VCaP (cell line): ENCODE measurements around the gene FOXA1.

ENCODE experiments used
- H3K27ac ChIP-seq: fragments of 450-650 bp; 2 replicates; pipeline ENCODE4 v1.5.1; 2017
- TF ChIP-seq, protein P1 (sequence below): fragments of 450-650 bp; conservative IDR thresholded peaks from 2 replicates; pipeline ENCODE4 v1.5.1; 2017; ENCODE audit warnings: mild to moderate bottlenecking, moderate library complexity

Gene FOXA1

DNA sequence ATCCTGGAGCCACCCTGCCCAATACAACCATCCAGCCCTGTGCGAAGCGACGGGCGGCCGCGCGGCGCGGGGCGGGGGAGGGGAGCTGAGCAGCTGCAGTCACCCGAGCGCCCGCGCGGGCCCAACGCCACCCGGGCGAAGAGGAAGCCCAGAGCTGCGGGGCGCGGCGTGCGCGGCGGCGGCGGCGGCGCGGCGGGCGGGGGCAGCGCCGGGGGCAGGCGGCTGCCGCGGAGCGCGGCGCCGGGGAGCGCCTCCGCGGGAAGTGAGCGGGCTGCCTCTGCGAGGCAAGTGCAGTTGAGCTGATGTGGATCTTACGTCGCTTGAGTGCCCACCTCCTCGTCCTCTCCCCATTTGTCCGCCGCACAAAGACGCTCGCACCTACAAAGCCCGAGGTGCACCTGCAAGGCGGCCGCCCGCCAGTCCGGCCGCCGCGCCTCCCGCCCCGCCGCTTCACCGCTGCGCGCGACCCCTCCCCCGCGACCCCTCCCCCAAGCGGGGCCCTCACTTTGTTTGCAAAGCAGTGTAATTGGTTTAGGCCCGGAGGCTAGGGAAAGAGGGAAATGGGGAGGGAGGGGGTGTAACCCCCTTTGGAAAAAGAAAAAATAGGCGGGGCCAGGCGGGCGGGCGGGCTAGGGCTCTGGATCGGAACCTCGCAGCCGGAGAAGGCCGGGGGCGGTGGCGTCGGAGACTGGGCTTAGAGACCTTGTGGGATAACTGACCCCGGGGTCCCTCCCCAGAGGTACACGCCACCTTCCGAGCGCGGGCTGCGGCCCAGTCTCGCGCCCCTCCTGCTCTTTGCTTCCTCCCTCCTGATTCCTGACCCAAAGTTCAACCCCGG, at the start of gene FOXA1, which contains the start of gene TTC6:
Gene FOXA1, minus strand, starts transcription at position 279 of the 838 bp plus-strand sequence. Its CDS starts 277 bp downstream, at position 2.
Gene TTC6, plus strand, starts transcription at position 659 of the 838 bp plus-strand sequence. CDS start 26,436 bp downstream, outside the sequence.
- peak within 1 kb of the TSS; percentile 100 for H3K27ac ChIP-seq
- TF ChIP-seq, protein P1, sequence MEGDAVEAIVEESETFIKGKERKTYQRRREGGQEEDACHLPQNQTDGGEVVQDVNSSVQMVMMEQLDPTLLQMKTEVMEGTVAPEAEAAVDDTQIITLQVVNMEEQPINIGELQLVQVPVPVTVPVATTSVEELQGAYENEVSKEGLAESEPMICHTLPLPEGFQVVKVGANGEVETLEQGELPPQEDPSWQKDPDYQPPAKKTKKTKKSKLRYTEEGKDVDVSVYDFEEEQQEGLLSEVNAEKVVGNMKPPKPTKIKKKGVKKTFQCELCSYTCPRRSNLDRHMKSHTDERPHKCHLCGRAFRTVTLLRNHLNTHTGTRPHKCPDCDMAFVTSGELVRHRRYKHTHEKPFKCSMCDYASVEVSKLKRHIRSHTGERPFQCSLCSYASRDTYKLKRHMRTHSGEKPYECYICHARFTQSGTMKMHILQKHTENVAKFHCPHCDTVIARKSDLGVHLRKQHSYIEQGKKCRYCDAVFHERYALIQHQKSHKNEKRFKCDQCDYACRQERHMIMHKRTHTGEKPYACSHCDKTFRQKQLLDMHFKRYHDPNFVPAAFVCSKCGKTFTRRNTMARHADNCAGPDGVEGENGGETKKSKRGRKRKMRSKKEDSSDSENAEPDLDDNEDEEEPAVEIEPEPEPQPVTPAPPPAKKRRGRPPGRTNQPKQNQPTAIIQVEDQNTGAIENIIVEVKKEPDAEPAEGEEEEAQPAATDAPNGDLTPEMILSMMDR = no peak

DNA sequence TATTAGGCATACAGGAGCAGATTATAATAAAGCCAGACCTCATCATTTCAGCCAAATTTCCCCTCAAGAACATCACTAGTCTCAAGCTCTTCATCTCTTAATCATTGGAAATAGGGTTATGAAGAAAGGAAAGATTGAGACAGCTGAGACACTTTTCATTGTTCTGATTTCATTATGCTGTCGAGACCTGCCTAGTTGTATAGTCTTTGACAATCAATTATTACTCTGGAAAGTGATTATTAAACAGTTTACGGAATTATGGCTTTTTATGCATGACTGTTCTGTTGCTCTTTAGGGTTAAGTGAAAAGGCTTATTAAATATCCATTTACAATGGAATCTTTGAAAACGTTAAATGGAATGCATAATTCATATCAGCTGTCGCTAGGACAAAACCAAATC, 48.7 kb upstream of the FOXA1 start:
- TF ChIP-seq, protein P1 = no peak
- no peak overlapping the region for H3K27ac ChIP-seq

DNA sequence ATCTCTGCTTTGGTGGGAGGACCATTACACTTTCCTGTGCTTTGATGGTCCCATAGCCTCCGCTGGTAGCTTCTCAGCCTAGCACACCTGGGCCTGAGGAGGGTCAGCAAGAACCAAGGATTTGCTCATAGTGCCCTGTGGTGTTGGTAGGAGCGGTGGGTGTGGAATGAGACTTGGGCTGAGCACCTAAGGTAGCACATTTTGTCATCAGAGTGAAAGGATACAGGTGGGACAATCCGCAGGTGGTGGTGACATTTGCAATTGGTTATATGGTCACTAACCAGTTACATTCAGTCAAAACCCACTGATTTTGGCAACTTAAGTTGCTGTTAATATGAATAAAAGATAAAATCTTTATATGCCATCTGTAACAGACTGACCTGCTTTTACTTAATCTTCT, 47.1 kb upstream of the FOXA1 start:
- TF ChIP-seq, protein P1 = no peak
- peak overlapping the region; percentile 67 for H3K27ac ChIP-seq

DNA sequence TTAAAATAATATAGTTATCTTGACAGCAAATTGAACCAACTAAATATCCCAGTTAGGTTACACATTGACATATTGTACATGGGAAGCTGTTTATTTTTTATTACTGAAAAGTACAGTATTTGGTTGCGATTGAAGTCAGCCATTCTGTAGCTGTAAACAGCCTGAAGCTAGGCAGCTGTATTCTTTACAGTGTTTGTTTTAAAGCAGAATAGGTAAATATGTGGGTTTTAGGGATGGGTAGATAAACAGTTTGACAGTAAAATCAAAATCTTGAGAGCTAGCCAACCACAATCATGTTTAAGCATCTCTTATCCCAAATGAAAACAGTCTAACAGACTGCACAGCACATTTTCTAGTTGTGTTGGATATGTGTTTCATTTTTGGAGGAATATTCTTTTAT, 46.1 kb upstream of the FOXA1 start:
- H3K27ac ChIP-seq = peak overlapping the region; percentile 67
- TF ChIP-seq, protein P1 = no peak

DNA sequence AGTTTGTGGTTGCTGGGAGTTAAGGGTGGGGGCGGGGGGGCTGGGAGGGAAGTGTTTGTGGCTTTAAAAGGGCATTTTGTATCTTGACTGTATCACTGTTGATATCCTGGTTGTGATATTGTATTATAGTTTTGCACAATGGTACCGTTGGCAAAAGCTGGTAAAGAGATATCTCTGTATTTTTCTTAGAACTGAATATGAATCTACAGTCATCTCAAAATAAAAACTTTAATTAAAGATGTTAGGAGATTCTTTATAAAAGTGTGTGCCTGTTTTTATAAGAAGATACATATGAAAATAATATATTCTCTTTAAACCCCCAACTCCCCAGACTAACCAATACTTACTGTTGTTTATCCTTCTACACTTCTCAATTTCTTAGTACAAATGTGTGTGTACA, 43.5 kb upstream of the FOXA1 start:
- no peak overlapping the region for H3K27ac ChIP-seq
- TF ChIP-seq, protein P1 = no peak

DNA sequence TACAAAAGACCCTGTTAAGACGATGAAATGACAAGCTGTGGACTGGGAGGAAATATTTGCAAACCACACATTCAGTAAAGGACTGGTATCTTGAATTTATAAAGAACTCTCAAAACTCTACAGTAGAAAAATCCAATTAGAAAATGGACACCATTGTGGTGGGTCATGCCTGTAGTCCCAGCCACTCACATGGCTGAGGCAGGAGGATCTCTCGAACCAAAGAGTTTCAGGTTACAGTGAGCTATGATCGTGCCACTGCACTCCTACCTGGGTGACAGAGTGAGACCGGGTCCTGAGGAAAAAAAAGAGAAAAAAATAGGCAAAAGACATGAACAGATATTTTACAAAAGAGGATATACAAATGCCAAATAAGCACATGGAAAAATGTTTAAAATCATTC, 42.3 kb upstream of the FOXA1 start:
- H3K27ac ChIP-seq = no peak overlapping the region; the same call in 1 of the 2 replicates
- TF ChIP-seq, protein P1 = no peak

DNA sequence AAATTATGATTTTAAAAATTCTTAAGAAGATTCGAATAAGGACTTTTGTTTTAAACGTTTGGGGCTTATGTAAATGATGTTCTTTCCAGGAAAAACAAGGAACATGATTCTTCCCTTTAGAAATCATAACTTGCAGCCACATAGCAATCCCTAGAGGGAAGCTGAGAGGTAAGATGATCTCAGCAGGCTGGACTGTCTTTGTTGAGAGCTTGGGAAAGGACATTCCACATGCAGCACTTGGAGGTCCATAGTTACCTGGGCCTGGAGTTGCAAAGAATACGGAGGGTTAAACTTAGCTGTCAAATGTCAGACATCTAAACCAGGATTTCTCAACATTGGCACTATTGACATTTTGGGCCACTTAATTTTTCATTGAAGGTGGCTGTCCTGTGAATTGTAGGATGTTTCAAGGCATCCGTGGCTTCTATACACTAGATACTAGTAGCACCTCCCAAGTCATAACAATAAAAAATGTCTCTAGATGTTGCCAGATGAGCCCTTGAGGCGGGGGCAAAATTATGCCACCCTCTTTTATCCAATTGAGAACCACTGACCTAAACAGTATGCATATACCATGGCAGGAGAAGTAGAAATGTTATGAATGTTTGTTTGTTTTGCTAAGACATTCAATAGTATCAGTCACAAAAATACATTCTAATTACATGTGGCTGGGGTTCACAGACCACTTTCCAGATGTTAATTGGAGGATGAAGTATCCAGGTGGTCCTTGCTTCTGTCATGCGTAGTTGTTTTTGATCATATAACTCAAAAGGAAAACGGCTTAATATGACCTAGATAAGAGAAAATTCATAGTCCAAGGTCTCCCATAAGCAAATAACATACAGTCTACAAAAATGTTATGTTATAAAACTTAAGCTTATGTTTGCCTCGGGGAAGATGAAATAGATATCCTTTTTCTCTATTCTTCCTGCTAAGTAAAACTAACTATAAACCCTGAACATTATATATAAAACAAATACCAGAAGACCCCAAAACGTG, 30.8 kb upstream of the FOXA1 start:
- TF ChIP-seq, protein P1 = no peak
- no peak overlapping the region for H3K27ac ChIP-seq
